ENCODE results near the gene TFE3.

Gene TFE3

DNA sequence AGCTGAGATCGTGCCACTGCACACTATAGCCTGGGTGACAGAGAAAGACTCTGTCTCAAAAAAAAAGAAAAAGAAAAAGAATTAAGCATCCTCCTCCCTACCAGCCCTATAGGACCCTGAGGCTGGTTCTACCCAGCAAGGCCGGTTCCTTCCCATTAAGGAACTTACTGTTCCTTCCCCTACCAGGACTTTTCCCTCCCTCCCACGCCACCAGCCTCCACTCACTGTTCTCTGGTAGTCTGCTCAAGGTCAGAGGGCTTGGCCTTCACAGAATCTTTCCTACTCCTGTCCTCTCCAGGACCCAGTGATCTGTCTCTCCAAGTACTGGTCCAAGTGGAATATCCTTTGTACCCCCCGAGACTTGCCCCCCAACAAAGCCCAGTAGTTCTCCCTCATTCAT, 42.5 kb downstream of the TFE3 start:
- CTCF ChIA-PET: no interaction called here
- POLR2A ChIA-PET: no interaction called here

DNA sequence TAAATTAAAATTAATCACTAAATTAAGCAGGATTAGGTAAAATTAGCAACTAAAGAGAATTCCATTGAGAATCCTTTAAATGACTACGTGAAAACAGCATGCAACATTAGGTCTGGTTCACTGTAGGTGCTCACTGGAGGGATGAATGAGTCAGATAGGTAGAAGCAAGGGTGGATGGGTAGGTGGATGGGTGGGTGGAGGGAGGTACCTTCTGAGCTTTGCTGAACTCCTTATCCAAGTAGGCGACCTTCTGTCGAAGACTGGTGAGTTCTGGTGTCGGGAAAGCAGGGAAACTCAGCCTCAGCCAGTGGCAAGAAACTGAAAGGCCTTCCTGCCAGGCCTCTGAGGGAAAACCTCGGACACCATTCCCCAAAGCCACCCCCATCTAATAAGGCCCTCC, 44.1 kb downstream of the TFE3 start:
- ChIA-PET POLR2A (no interaction called here), CTCF (no interaction called here)
- DNase-seq (ENCODE audit: extremely low spot score): no peak
- TF ChIP-seq FOXA1 (IDR thresholded peaks at IDR 0.05): no peak
- TF ChIP-seq HDGF (IDR thresholded peaks at IDR 0.05; ENCODE audit: borderline replicate concordance): no peak
- TF ChIP-seq BHLHE40 (IDR thresholded peaks at IDR 0.05; ENCODE audit: borderline replicate concordance): no peak
- TF ChIP-seq ARNT (IDR thresholded peaks at IDR 0.05): no peak
- no peak for TF ChIP-seq SP1 (IDR thresholded peaks at IDR 0.05)
- no peak for TF ChIP-seq FOXK2 (IDR thresholded peaks at IDR 0.05)
- TF ChIP-seq, protein P1, sequence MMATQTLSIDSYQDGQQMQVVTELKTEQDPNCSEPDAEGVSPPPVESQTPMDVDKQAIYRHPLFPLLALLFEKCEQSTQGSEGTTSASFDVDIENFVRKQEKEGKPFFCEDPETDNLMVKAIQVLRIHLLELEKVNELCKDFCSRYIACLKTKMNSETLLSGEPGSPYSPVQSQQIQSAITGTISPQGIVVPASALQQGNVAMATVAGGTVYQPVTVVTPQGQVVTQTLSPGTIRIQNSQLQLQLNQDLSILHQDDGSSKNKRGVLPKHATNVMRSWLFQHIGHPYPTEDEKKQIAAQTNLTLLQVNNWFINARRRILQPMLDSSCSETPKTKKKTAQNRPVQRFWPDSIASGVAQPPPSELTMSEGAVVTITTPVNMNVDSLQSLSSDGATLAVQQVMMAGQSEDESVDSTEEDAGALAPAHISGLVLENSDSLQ (IDR thresholded peaks at IDR 0.05): no peak
- TF ChIP-seq TARDBP (IDR thresholded peaks at IDR 0.05): no peak
- no peak for TF ChIP-seq L3MBTL2 (conservative IDR thresholded peaks at IDR 0.05)
- no peak for TF ChIP-seq ZNF384 (IDR thresholded peaks at IDR 0.05)
- no peak for TF ChIP-seq NFRKB (IDR thresholded peaks at IDR 0.05)
- no peak for TF ChIP-seq CTBP1 (IDR thresholded peaks at IDR 0.05; ENCODE audit: borderline replicate concordance)
- no peak for TF ChIP-seq FOXM1 (IDR thresholded peaks at IDR 0.05; ENCODE audit: borderline replicate concordance)
- no peak for TF ChIP-seq SUZ12 (IDR thresholded peaks at IDR 0.05)
- TF ChIP-seq LEF1 (IDR thresholded peaks at IDR 0.05; ENCODE audit: borderline replicate concordance): no peak
- no peak for TF ChIP-seq ELF4 (IDR thresholded peaks at IDR 0.05)

More for the DNA sequence above, 42.5 kb downstream of the TFE3 start:
- TF ChIP-seq SP1 (IDR thresholded peaks at IDR 0.05) (no peak), NFRKB (IDR thresholded peaks at IDR 0.05) (no peak), TARDBP (IDR thresholded peaks at IDR 0.05) (no peak), FOXA1 (IDR thresholded peaks at IDR 0.05) (no peak), CTBP1 (IDR thresholded peaks at IDR 0.05; ENCODE audit: borderline replicate concordance) (no peak), SUZ12 (IDR thresholded peaks at IDR 0.05) (no peak), FOXK2 (IDR thresholded peaks at IDR 0.05) (no peak), HDGF (IDR thresholded peaks at IDR 0.05; ENCODE audit: borderline replicate concordance) (no peak), FOXM1 (IDR thresholded peaks at IDR 0.05; ENCODE audit: borderline replicate concordance) (no peak), ELF4 (IDR thresholded peaks at IDR 0.05) (no peak), ARNT (IDR thresholded peaks at IDR 0.05) (no peak), BHLHE40 (IDR thresholded peaks at IDR 0.05; ENCODE audit: borderline replicate concordance) (no peak), LEF1 (IDR thresholded peaks at IDR 0.05; ENCODE audit: borderline replicate concordance) (no peak), ZNF384 (IDR thresholded peaks at IDR 0.05) (no peak)
- TF ChIP-seq, protein P1 (IDR thresholded peaks at IDR 0.05): no peak
- no peak for DNase-seq (ENCODE audit: extremely low spot score)

DNA sequence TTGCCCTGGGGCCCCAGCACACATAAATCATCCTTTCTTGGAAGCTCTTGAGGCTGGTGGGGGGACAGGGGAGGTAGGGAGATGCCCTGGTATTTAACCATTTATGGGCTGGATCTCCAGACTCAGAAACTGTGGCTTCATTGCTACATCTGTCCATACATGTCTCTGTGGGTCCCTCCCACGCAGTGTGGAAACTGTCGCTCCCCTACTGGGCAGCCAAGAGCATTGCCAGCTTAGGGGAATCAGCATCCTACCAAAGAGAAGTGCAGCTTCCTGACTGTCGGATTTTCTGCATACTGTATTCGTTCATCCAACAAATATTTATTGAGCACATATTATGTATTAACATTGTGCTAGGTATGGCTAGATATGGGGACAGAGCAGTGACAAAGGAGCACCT, 44.8 kb downstream of the TFE3 start:
- no peak for TF ChIP-seq ARNT (IDR thresholded peaks at IDR 0.05)
- TF ChIP-seq HDGF (IDR thresholded peaks at IDR 0.05; ENCODE audit: borderline replicate concordance): no peak
- TF ChIP-seq ZNF384 (IDR thresholded peaks at IDR 0.05): no peak
- no peak for TF ChIP-seq FOXA1 (IDR thresholded peaks at IDR 0.05)
- no peak for TF ChIP-seq ELF4 (IDR thresholded peaks at IDR 0.05)
- TF ChIP-seq LEF1 (IDR thresholded peaks at IDR 0.05; ENCODE audit: borderline replicate concordance): no peak
- no peak for TF ChIP-seq SP1 (IDR thresholded peaks at IDR 0.05)
- no peak for TF ChIP-seq BHLHE40 (IDR thresholded peaks at IDR 0.05; ENCODE audit: borderline replicate concordance)
- TF ChIP-seq L3MBTL2 (conservative IDR thresholded peaks at IDR 0.05): no peak
- DNase-seq (ENCODE audit: extremely low spot score): no peak
- CTCF ChIA-PET: no interaction called here
- POLR2A ChIA-PET: no interaction called here

DNA sequence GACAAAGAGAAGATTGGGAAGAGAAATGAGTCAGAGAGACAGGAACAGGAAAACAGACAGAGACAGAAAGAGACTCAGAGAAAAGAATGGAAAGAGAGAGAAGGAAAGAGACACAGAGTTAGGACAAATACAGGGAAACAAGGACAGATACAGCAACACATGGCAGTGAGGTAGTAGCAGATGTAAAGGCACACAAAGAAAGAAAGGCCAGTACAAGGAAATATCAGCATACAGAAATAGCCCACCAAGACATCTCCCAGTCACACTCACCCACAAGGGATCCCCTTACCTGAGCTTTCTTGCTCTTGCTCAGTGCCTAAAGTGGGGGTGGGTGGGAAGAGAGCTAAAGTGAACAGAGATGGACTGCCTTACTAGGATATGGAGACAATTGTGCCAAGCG, 45.3 kb downstream of the TFE3 start:
- no peak for DNase-seq (ENCODE audit: extremely low spot score)
- no peak for TF ChIP-seq BHLHE40 (IDR thresholded peaks at IDR 0.05; ENCODE audit: borderline replicate concordance)
- no peak for TF ChIP-seq ARNT (IDR thresholded peaks at IDR 0.05)
- TF ChIP-seq ZNF384 (IDR thresholded peaks at IDR 0.05): no peak
- TF ChIP-seq NFRKB (IDR thresholded peaks at IDR 0.05): no peak
- no peak for TF ChIP-seq SP1 (IDR thresholded peaks at IDR 0.05)
- no peak for TF ChIP-seq TARDBP (IDR thresholded peaks at IDR 0.05)
- no peak for TF ChIP-seq SUZ12 (IDR thresholded peaks at IDR 0.05)
- no peak for TF ChIP-seq L3MBTL2 (conservative IDR thresholded peaks at IDR 0.05)
- no peak for TF ChIP-seq FOXM1 (IDR thresholded peaks at IDR 0.05; ENCODE audit: borderline replicate concordance)
- TF ChIP-seq CTBP1 (IDR thresholded peaks at IDR 0.05; ENCODE audit: borderline replicate concordance): no peak
- no peak for TF ChIP-seq ELF4 (IDR thresholded peaks at IDR 0.05)
- no peak for TF ChIP-seq LEF1 (IDR thresholded peaks at IDR 0.05; ENCODE audit: borderline replicate concordance)
- TF ChIP-seq, protein P1 (IDR thresholded peaks at IDR 0.05): no peak
- no peak for TF ChIP-seq HDGF (IDR thresholded peaks at IDR 0.05; ENCODE audit: borderline replicate concordance)
- no peak for TF ChIP-seq FOXA1 (IDR thresholded peaks at IDR 0.05)
- no peak for TF ChIP-seq FOXK2 (IDR thresholded peaks at IDR 0.05)
- ChIA-PET POLR2A (no interaction called here), CTCF (no interaction called here)

DNA sequence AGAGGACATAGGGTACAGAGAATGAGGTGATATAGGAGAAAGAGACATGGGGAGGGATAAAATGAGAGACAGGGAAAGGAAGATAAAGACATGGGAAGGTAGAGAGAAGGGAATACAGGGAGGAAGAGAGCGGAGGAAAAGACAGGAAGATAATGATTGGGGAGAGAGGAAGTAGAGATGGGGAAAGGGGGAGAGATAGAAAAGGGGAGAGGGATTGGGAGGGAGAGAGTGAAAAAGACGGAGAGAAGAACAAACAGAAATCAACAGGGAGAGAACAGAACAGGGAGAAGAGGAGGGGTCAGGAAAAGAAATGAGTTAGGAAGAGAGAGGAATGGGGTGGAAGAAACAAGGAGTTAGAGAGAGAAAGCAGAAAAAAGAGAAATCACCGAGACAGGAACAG, 45.7 kb downstream of the TFE3 start:
- CTCF ChIA-PET: no interaction called here
- POLR2A ChIA-PET: no interaction called here
- no peak for DNase-seq (ENCODE audit: extremely low spot score)
- no peak for TF ChIP-seq ZNF384 (IDR thresholded peaks at IDR 0.05)
- TF ChIP-seq BHLHE40 (IDR thresholded peaks at IDR 0.05; ENCODE audit: borderline replicate concordance): no peak
- no peak for TF ChIP-seq ELF4 (IDR thresholded peaks at IDR 0.05)
- no peak for TF ChIP-seq NFRKB (IDR thresholded peaks at IDR 0.05)
- no peak for TF ChIP-seq LEF1 (IDR thresholded peaks at IDR 0.05; ENCODE audit: borderline replicate concordance)
- no peak for TF ChIP-seq TARDBP (IDR thresholded peaks at IDR 0.05)
- no peak for TF ChIP-seq FOXA1 (IDR thresholded peaks at IDR 0.05)
- TF ChIP-seq, protein P1 (IDR thresholded peaks at IDR 0.05): no peak
- TF ChIP-seq HDGF (IDR thresholded peaks at IDR 0.05; ENCODE audit: borderline replicate concordance): no peak
- TF ChIP-seq FOXM1 (IDR thresholded peaks at IDR 0.05; ENCODE audit: borderline replicate concordance): no peak
- TF ChIP-seq ARNT (IDR thresholded peaks at IDR 0.05): no peak
- no peak for TF ChIP-seq L3MBTL2 (conservative IDR thresholded peaks at IDR 0.05)
- TF ChIP-seq FOXK2 (IDR thresholded peaks at IDR 0.05): no peak
- no peak for TF ChIP-seq SP1 (IDR thresholded peaks at IDR 0.05)
- TF ChIP-seq CTBP1 (IDR thresholded peaks at IDR 0.05; ENCODE audit: borderline replicate concordance): no peak
- TF ChIP-seq SUZ12 (IDR thresholded peaks at IDR 0.05): no peak

All from HEK293T (cell line).